GM12878 (cell line): ENCODE measurements around the gene TCIRG1. TPM values are rescaled to one million over a fixed set of nuclear protein-coding genes. Genes with fewer than 3 reads are reported as not detected.

ENCODE experiments used
- ATF2 ChIP-seq: IDR thresholded peaks from 2 replicates; pipeline ENCODE4 v1.6.1; 2012; ENCODE audit warnings: low read length, inconsistent platforms
- BMI1 ChIP-seq: fragments of 450-650 bp; IDR thresholded peaks from 2 replicates; pipeline ENCODE4 v1.6.1; 2016; ENCODE audit warnings: mild to moderate bottlenecking, moderate library complexity, borderline replicate concordance
- CEBPZ ChIP-seq: fragments of 150-350 bp; IDR thresholded peaks from 2 replicates; pipeline ENCODE4 v1.6.1; 2016; ENCODE audit warnings: low read depth, low read length
- FOXK2 ChIP-seq: fragments of 450-650 bp; IDR thresholded peaks from 2 replicates; pipeline ENCODE4 v1.6.1; 2017; ENCODE audit warnings: mild to moderate bottlenecking, moderate library complexity
- HDAC2 ChIP-seq: fragments of 200-600 bp; sonication (generic); IDR thresholded peaks from 2 replicates; pipeline ENCODE4 v1.6.1; 2017
- HSF1 ChIP-seq: fragments of 150-350 bp; IDR thresholded peaks from 2 replicates; pipeline ENCODE4 v1.6.1; 2014; ENCODE audit warnings: mild to moderate bottlenecking, low read depth, low read length
- IRF3 ChIP-seq: fragments of 450-650 bp; IDR thresholded peaks from 2 replicates; pipeline ENCODE4 v1.6.1; 2014; ENCODE audit warnings: mild to moderate bottlenecking
- LARP7 ChIP-seq: fragments of 450-650 bp; IDR thresholded peaks from 2 replicates; pipeline ENCODE4 v1.6.1; 2017; ENCODE audit warnings: mild to moderate bottlenecking
- MTA2 ChIP-seq: fragments of 450-650 bp; IDR thresholded peaks from 2 replicates; pipeline ENCODE4 v1.6.1; 2016; ENCODE audit warnings: low read depth, mild to moderate bottlenecking, moderate library complexity
- MYB ChIP-seq: fragments of 150-350 bp; IDR thresholded peaks from 2 replicates; pipeline ENCODE4 v1.6.1; 2014; ENCODE audit warnings: mild to moderate bottlenecking, low read depth, low read length, borderline replicate concordance
- NR2C1 ChIP-seq: fragments of 450-650 bp; IDR thresholded peaks from 2 replicates; pipeline ENCODE4 v1.6.1; 2017; ENCODE audit warnings: antibody characterized with exemption, mild to moderate bottlenecking, moderate library complexity
- PAX8 ChIP-seq: fragments of 450-650 bp; IDR thresholded peaks from 2 replicates; pipeline ENCODE4 v1.6.1; 2017; ENCODE audit warnings: mild to moderate bottlenecking, moderate library complexity
- REST ChIP-seq: IDR thresholded peaks from 2 replicates; pipeline ENCODE4 v1.6.1; 2012; ENCODE audit warnings: mild to moderate bottlenecking, low read depth, low read length
- SIX5 ChIP-seq: IDR thresholded peaks from 2 replicates; pipeline ENCODE4 v1.6.1; 2011; ENCODE audit warnings: mild to moderate bottlenecking, low read depth, low read length, moderate library complexity; ENCODE audit not compliant: severe bottlenecking
- YBX1 ChIP-seq: fragments of 450-650 bp; IDR thresholded peaks from 2 replicates; pipeline ENCODE4 v1.6.1; 2016; ENCODE audit warnings: antibody characterized with exemption
- ZBTB33 ChIP-seq: fragments of 450-650 bp; IDR thresholded peaks from 2 replicates; pipeline ENCODE4 v1.6.1; 2017; ENCODE audit warnings: mild to moderate bottlenecking
- ZNF207 ChIP-seq: fragments of 450-650 bp; IDR thresholded peaks from 2 replicates; pipeline ENCODE4 v1.6.1; 2014; ENCODE audit warnings: antibody characterized with exemption, mild to moderate bottlenecking, borderline replicate concordance
- ZNF217 ChIP-seq: fragments of 450-650 bp; IDR thresholded peaks from 2 replicates; pipeline ENCODE4 v1.6.1; 2017; ENCODE audit warnings: antibody characterized with exemption, mild to moderate bottlenecking
- polyA plus RNA-seq, 11 experiments: library from polyadenylated mRNA; depleted of rRNA in 4 of 11; unstranded in 6 of 11; stranded (reverse) in 5 of 11; fragments of >200 nt; fragmentation: Nextera tagmentation in 4 of 11; fragmentation: Illumina TruSeq in 1 of 11; extraction: Ambion mirVana in 4 of 11; extraction: Trizol in 1 of 11; gene quantifications; 1 replicate in 1 of 11; 2 replicates in 10 of 11; pipeline versions ENCODE4 v1.2.1 to v1.2.3, GENCODE V29; 2011 to 2016; ENCODE audit warnings: inconsistent platforms in 2 of 11, missing spikeins in 2 of 11, low read depth in 1 of 11
- total RNA-seq, 4 experiments: library from RNA; depleted of rRNA in 3 of 4; stranded (reverse); fragments of >200 nt in 3 of 4; fragmentation: Illumina TruSeq in 1 of 4; extraction: Trizol in 1 of 4; gene quantifications; 2 replicates each; pipeline versions ENCODE4 v1.2.1 to v1.2.3, GENCODE V29; 2013 to 2021

Gene TCIRG1
- total and polyA plus RNA-seq, 10 of the 15 experiments (the other 5 are each of a cell fraction or from before 2014, with no cell fraction given): 0.76 to 218 (median 87.4) TPM

GRCh38 chr11:68003846-68004550 is 34.8 kb upstream of the TCIRG1 start, which contains the start of gene UNC93B1 (continued):
- TF ChIP-seq REST: no peak
- peak; percentile 59; the same call in 1 of the 2 replicates for TF ChIP-seq ZNF207
- TF ChIP-seq HDAC2: no peak
- peak; percentile 94 for TF ChIP-seq ZNF217
- no peak for TF ChIP-seq ZBTB33
- TF ChIP-seq BMI1: no peak
- TF ChIP-seq CEBPZ: no peak
- TF ChIP-seq FOXK2: no peak
- TF ChIP-seq ATF2: no peak
- TF ChIP-seq PAX8: no peak
- no peak; the same call in 1 of the 2 replicates for TF ChIP-seq LARP7
- TF ChIP-seq SIX5: no peak
- TF ChIP-seq HSF1: no peak
- no peak for TF ChIP-seq NR2C1
- TF ChIP-seq MYB: no peak
- TF ChIP-seq YBX1: no peak
- no peak for TF ChIP-seq IRF3
- TF ChIP-seq MTA2: no peak
